Measurements from ENCODE around the gene SNAP29.
"Not testable (repeated sequence)": the region's sequence is repeated elsewhere in the genome, so short reads cannot be mapped to it uniquely, and the experiment has no call there.

Gene SNAP29

GRCh38 chr22:20935049-20935448 lies 76.2 kb downstream of the SNAP29 start:
- DNase-seq: not testable (repeated sequence)

GRCh38 chr22:20935780-20936539 lies 77.2 kb downstream of the SNAP29 start:
- not testable (repeated sequence) for DNase-seq

- DNase-seq: no peak
Measured at GRCh38 chr22:20937031-20937793, 78.4 kb downstream of the SNAP29 start.

- no peak for DNase-seq
Measured at GRCh38 chr22:20937794-20938671, 79.2 kb downstream of the SNAP29 start.

- not testable (repeated sequence) for DNase-seq
Measured at GRCh38 chr22:20939457-20940185, 80.8 kb downstream of the SNAP29 start.

- DNase-seq: no peak
Measured at GRCh38 chr22:20940186-20940651, 81.4 kb downstream of the SNAP29 start.
